WTC11 (cell line): ENCODE measurements around the gene RAD51.

Source experiments
- ATF3 ChIP-seq: sonication (generic); formaldehyde crosslinking; conservative IDR thresholded peaks from 2 replicates; pipeline ENCODE4 v1.8.1; 2022; ENCODE audit warnings: mild to moderate bottlenecking, missing genetic modification reagents
- CTCF ChIP-seq: fragments of 200-600 bp; IDR thresholded peaks from 2 replicates; pipeline ENCODE4 v1.8.0; 2022; ENCODE audit warnings: antibody characterized with exemption
- HMGXB4 ChIP-seq: sonication (generic); formaldehyde crosslinking; IDR thresholded peaks from 2 replicates; pipeline ENCODE4 v1.8.1; 2023; ENCODE audit warnings: mild to moderate bottlenecking, moderate library complexity, missing genetic modification reagents
- STAT6 ChIP-seq: sonication (generic); formaldehyde crosslinking; conservative IDR thresholded peaks from 2 replicates; pipeline ENCODE4 v1.8.1; 2023; ENCODE audit warnings: mild to moderate bottlenecking, low read depth, missing genetic modification reagents, moderate library complexity
- ZNF512 ChIP-seq: sonication (generic); formaldehyde crosslinking; IDR thresholded peaks from 2 replicates; pipeline ENCODE4 v1.8.1; 2022; ENCODE audit warnings: missing genetic modification reagents, borderline replicate concordance

GRCh38 chr15:40650479-40650878 is 44.5 kb upstream of the RAD51 start:
- TF ChIP-seq STAT6 (CRISPR knock-in tag) (no peak), CTCF (no peak), ZNF512 (CRISPR knock-in tag) (no peak), ATF3 (CRISPR knock-in tag) (no peak), HMGXB4 (CRISPR knock-in tag) (no peak)
